ENCODE measurements around the gene SLC5A10.

SLC5A10 gene

DNA sequence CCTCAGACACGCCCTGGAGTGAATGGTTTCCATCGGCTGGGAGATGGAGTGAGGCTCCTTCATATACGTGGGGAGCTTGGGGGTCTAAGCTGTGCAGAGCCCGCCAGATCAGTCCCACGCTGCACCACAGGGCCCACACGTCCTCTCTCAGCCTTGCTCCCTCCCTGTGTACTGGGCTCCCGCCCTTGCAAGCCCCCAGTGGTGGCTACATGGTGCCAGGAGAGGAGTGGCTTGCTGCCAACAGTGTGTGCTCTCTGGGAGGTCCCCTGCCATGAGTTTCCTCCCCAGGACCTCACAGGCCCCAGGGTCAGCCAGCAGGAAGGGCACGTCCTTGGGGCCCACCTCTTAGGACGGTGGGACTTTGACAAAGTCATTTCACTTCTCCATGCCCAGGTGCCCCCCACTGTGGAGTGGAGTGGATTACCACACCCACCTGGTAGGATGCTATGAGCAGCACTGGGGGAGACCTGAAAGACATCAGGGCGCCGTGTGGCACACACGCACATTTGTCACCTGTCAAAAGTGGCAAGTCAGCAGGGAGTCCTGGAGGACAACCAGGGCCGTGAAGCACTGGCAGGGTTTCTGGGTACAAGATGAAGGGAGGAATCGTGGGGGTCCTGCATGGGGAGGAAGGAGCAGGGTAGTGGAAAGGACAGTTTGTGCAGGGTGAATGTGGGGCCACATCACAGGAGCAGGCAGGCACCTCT, 13.7 kb downstream of the SLC5A10 start:
- DNase-seq: no peak

DNA sequence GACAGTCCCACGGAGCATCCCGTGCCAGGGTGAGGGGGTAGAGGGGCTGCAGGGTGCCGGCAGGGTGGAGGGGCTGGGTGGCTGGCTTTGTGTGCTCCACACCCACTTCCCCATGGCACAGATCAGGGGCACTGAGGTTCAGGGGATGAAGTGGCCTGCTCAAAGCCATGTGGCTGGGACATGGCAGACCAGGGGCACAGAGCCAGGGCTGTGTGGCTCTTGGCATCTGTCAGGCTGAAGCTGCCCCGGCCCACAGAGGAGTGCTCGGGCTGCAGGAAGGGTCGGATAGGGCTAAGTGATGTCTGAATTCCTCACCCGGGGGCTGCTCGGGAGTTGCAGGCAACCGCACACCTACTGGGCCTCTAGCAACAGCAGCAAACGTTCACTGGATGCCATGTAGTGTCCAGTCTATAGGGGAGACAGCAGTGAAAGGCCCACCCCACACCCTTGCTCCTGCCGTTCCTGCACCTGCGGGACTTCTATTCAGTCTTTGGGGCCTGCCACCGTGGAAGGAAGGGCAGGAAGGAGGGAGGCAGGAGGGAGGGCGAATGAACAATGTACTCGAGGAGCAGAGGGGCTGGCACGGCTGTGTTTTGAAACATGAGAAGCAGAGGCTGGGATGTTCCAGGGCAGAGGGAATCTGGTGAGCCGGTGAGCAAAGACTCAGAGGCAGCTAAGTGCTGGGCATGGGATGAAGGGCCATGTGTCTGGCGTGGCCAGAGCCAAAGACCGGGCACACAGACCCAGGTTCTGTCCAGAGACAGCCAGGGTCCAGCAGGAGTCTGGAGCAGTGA, 15.1 kb downstream of the SLC5A10 start:
- no peak for DNase-seq

DNA sequence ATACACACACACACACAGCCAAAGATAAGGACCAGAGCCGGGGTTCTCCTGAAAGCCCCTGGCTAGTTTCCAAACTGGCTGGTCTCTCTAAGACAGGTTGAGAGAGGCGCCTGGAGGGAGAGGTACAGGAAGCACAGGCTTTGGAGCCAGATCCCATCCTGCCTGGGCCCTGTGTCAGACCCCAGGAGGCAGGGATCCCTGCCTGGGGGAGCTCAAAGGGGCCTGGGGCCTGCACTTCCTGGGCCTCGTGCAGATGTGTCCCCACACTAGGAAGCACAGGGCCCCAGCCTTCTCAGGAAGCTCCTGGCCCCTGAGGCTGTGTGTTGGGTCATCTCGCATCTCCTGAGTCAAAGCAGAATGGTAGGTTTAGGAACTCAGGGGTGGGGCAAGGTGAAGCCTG, 16.0 kb downstream of the SLC5A10 start:
- DNase-seq: no peak

DNA sequence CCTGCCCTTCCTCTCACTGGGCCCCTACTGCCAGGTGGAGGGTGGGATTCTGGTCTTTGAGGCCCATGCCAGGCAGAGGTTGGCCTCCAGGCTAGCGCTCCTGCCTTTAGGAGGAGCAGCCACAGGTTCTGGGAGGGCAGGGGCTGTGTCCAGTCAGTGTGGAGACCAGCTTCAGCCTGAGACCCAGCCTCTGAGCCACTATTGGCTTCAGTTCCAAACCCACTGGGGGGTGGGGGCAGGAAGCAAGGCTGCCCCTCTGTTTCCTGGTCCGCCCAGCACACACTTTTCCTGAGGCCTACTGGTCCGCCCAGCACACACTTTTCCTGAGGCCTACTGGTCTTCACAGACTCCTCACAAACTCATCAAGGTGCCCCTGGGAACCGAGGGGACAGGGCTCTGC, 16.4 kb downstream of the SLC5A10 start:
- DNase-seq: no peak

GRCh38 chr17:18968945-18969887, 17.3 kb downstream of the SLC5A10 start:
- no peak for DNase-seq

DNA sequence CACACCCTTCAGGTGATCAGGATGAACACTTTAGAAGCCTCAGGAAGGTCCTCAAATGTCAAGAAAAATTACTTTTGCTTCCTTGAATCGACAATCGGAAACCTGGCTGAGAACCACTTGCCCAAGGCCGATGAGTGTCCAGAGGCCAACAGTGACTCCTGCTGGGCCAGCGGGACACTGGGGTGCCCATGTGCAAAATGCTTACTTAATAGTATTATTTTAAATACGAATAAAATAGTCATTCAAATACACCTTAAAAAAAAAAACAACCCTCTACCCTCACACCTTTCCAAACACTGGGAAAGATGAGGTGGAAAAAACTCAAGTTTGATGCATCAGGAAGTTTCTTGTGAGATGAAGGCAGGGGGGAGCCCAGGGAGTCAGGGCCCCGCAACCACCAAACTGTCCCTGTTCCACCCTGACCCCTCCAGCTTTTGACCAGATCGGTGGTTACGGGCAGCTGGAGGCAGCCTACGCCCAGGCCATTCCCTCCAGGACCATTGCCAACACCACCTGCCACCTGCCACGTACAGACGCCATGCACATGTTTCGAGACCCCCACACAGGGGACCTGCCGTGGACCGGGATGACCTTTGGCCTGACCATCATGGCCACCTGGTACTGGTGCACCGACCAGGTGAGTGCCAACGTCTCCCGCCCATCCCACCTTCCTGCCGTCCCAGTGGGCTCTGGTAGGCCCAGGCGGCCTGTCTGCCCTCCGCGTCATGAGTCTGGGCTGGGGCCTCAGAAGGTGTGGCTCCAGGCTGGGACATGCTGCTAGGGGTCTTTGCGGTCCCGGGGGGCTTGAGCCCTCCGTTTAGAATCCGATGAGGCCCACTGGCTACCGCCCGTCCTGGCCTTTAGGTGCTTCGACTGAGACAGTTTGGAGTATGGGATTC, 18.9 kb downstream of the SLC5A10 start:
- no peak for DNase-seq

GRCh38 chr17:18971801-18972200, 19.8 kb downstream of the SLC5A10 start:
- no peak for DNase-seq

DNA sequence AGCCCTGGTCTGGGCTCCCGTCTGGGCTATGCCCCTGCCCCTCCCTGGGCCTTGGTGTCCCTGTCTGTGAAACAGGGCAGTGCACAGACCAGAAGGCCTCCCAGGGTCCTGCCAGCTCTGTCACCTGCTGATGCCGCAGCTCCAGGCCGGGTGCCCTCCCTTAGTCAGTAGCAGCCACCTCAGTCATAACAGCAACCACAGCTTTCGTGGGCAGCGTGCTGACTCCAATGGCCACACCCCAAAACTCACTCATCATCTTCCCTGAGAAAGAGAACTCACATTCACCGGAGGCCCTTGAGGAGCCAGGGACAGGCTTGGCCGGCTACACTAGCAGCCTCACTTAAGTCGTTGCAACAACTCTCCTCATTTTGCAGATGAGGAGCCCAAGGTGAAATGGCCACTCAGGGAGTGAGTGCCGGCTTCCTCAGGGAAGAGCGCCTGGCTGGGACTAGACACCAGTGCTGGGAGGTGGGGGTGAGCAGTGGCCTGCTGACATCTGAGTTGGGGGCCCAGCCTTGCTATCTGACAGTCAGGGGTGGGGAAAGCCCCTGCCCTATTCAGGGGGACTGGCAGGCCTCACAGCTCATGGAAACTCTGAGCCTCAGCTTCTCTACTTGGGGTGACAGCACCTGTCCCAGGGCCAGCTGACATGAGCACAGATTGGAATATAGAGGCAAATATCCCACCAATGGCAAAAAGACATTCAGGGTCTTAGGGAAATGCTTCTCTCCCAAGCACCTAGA, 22.6 kb downstream of the SLC5A10 start:
- no peak for DNase-seq

- DNase-seq: no peak
Measured at GRCh38 chr17:18975597-18975996, 23.6 kb downstream of the SLC5A10 start.

- DNase-seq: no peak
Measured at GRCh38 chr17:18976201-18976600, 24.2 kb downstream of the SLC5A10 start.

DNA sequence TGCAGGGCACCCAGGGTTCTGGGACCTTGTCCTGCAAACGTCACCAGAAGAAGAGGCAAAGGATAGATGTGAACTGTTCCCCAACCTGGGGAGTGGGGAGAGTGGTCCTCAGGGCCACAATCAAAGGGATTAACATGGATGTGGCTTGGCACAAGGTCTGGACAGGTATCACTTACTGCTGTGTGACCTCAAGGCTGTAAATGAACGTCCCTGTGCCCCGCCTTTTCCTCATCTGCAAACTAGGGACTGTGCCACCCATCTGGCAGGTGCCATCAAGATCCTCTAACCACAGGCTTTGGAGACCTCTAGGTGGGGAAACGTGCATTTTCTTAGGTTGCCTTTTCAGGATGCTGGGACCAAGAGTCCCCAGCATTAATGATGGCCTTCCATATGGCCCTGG, 25.1 kb downstream of the SLC5A10 start:
- DNase-seq: no peak

- DNase-seq: no peak
Measured at GRCh38 chr17:18977646-18978045, 25.7 kb downstream of the SLC5A10 start.

DNA sequence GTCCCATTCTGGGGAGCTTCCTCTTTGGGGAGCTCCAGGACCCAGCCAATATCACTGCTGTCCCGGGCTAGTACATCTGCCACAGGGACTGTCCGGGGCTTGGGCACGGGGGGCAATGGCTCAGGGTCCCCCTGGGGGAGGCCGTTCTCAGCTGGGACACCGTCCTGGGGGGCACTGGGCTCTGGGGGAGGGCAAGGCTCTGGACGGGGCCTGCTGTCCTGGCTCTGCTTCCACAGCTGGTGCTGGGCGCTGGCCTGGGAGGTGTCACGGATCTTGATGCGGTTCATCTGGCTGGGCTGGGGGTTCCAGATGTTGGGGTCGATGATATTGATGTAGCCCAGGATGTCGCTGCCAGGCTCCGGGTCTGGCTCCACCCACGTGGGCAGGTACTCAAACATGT, 26.1 kb downstream of the SLC5A10 start:
- DNase-seq: no peak

- no peak for DNase-seq
Measured at GRCh38 chr17:18978655-18979054, 26.7 kb downstream of the SLC5A10 start.

DNA sequence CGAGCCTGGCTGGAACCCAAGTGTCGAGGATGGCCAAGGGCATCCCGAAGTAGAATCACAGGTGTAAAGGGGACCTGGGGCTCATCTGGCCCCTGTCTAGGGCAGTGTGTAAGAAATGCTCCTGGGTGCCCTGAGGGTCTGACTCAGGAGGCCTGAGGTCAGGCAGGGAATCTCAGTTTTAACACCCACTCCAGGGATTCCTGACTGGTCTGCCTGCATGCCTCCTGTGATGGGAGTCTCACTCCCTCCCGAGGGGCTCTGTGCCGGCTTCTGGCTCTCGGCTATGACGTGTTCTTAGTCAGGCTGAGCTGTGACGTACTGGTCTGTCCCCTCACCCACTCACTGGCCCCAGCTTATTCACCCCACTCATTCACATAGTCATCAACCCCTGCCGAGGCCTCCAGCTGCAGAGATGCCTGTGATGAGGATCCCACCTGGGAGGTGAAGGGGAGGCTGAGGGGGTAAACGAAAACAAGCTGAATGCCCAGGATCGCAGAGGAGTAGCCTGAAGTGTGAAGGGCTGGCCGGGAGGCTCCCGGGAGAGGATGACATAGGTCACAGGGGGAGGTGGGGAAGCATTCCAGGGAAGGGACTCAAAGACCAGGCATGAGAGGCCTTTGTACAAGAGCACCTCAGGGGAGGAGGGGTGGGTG, 28.8 kb downstream of the SLC5A10 start:
- DNase-seq: no peak

- DNase-seq: no peak
Measured at GRCh38 chr17:18981335-18981641, 29.3 kb downstream of the SLC5A10 start.

DNA sequence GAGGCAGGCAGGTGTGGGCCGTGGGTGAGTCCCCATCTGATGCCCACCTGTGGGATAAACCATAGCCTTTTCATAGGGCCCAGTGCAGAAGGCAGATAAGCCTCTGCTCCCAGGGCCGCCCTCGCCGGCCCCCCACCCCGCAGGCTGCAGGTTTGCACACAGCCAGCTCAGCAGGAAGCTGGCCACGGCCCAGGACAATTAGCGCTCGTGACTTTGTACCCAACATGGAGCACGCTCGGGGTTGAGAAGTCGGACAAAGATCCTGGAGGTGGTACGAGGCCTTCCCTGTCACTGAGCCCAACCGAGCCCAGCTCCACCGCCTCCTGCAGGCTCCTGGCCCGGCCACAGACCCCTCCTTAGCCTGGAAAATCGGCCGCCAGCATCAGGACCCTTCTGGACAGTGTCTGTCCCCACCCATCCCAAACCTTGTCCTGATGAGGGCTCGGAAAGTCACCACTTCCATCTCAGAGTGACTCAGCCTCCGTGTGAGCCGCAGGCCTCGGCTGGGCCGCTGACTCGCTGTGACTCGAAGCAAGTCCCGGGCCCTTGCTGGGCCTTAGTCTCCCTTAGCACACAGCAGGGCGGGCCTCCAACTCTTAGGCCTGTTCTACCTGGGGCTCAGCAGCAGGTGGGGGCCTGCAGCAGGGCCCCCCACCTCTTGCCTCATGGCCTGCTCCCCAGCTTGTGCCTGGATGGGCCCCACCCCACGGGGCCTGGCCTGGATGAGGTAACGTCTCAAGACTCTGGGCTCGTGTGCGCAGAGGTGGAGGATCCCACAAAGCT, 29.9 kb downstream of the SLC5A10 start:
- no peak for DNase-seq

GRCh38 chr17:18984273-18985114, 32.5 kb downstream of the SLC5A10 start:
- DNase-seq: no peak

- no peak for DNase-seq
Measured at GRCh38 chr17:18985475-18985874, 33.5 kb downstream of the SLC5A10 start.
